Upper lobe of right lung (tissue), 1 donor: ENCODE measurements around the gene ORC3. TPM values are rescaled to one million over a fixed set of nuclear protein-coding genes. Genes with fewer than 3 reads are reported as not detected.

Source experiments
- ATAC-seq: fragments of 200-7000 bp; cut with Tn5 transposase; one replicate; pipeline ENCODE4 v1.9.1; 2020; ENCODE audit warnings: mild to moderate bottlenecking, moderate library complexity
- DNase-seq: peaks from one replicate; pipeline ENCODE4 v3.0.0-alpha.2; 2020
- H3K27ac ChIP-seq: fragments of 200-600 bp; one replicate; pipeline ENCODE4 v1.8.0; 2022
- H3K27me3 ChIP-seq: fragments of 200-600 bp; one replicate; pipeline ENCODE4 v1.8.0; 2022; ENCODE audit warnings: mild to moderate bottlenecking
- H3K36me3 ChIP-seq: fragments of 200-600 bp; one replicate; pipeline ENCODE4 v1.8.0; 2022
- H3K4me1 ChIP-seq: fragments of 200-600 bp; one replicate; pipeline ENCODE4 v1.8.0; 2022
- H3K4me3 ChIP-seq: fragments of 200-600 bp; one replicate; pipeline ENCODE4 v1.8.0; 2022; ENCODE audit warnings: mild to moderate bottlenecking
- H3K9me3 ChIP-seq: fragments of 200-600 bp; one replicate; pipeline ENCODE4 v1.8.0; 2022
- CTCF ChIP-seq: fragments of 200-600 bp; IDR thresholded peaks from one replicate; pipeline ENCODE4 v1.8.0; 2022; ENCODE audit warnings: antibody characterized with exemption
- intact Hi-C: fragments of 100-400 bp; cut with DNase I; formaldehyde crosslinking; loops from one replicate; pipeline ENCODE4 v1.11.0; 2022
- total RNA-seq: library from RNA; stranded (reverse); fragmentation: NEBNext Ultra II Directional; extraction: Animal tissue kit (Norgen Biotek cat#: 25700); gene quantifications from one replicate; pipeline ENCODE4 v1.2.1, GENCODE V29; 2021
- donor health status: DM: no; HTN: yes; CAD: no; lungs with severe emphysema.

The ORC3 gene
- total RNA-seq, 1 donor from 2014 or later, result 16.2 TPM

GRCh38 chr6:87623248-87623647 lies 33.3 kb downstream of the ORC3 start:
- peaks cover 35% of the 10 kb centered on the region for H3K36me3 ChIP-seq
- H3K27ac ChIP-seq, result no peak overlapping the region
- DNase-seq, result no peak
- no peaks in the 10 kb centered on the region for H3K27me3 ChIP-seq
- intact Hi-C loops, result no loop called here
- H3K4me3 ChIP-seq, result no peak overlapping the region
- H3K4me1 ChIP-seq, result no peaks in the 10 kb centered on the region
- no peak for TF ChIP-seq CTCF
- no peak for ATAC-seq
- H3K9me3 ChIP-seq, result no peaks in the 10 kb centered on the region

- intact Hi-C loops, result no loop called here
- peaks cover 12% of the 10 kb centered on the region for H3K36me3 ChIP-seq
- H3K9me3 ChIP-seq, result no peaks in the 10 kb centered on the region
- no peaks in the 10 kb centered on the region for H3K27me3 ChIP-seq
- no peak overlapping the region for H3K4me3 ChIP-seq
- H3K27ac ChIP-seq, result no peak overlapping the region
- TF ChIP-seq CTCF, result no peak
- no peak for DNase-seq
- peaks cover 14% of the 10 kb centered on the region for H3K4me1 ChIP-seq
- no peak for ATAC-seq
Observed at GRCh38 chr6:87628424-87628823, 38.5 kb downstream of the ORC3 start.

- Histone ChIP-seq H3K4me1 (peaks cover 14% of the 10 kb centered on the region), H3K4me3 (no peak overlapping the region)
Observed at GRCh38 chr6:87628881-87629280, 38.9 kb downstream of the ORC3 start.

GRCh38 chr6:87630746-87631145 lies 40.8 kb downstream of the ORC3 start:
- no peak for TF ChIP-seq CTCF
- Histone ChIP-seq H3K9me3 (no peaks in the 10 kb centered on the region), H3K36me3 (peaks cover 16% of the 10 kb centered on the region), H3K27me3 (no peaks in the 10 kb centered on the region), H3K4me3 (no peak overlapping the region), H3K27ac (no peak overlapping the region), H3K4me1 (peaks cover 14% of the 10 kb centered on the region)
- no peak for DNase-seq
- intact Hi-C loops, result no loop called here
- no peak for ATAC-seq

More at GRCh38 chr6:87628881-87629280, 38.9 kb downstream of the ORC3 start:
- no peak for TF ChIP-seq CTCF
- DNase-seq (no peak), ATAC-seq (no peak)
- no peaks in the 10 kb centered on the region for H3K27me3 ChIP-seq
- no peaks in the 10 kb centered on the region for H3K9me3 ChIP-seq
- intact Hi-C loops, result no loop called here
- H3K27ac ChIP-seq, result no peak overlapping the region
- peaks cover 12% of the 10 kb centered on the region for H3K36me3 ChIP-seq

GRCh38 chr6:87633851-87634250 lies 43.9 kb downstream of the ORC3 start:
- Histone ChIP-seq H3K4me1 (peaks cover 11% of the 10 kb centered on the region), H3K4me3 (no peak overlapping the region), H3K27ac (no peak overlapping the region), H3K27me3 (no peaks in the 10 kb centered on the region), H3K9me3 (no peaks in the 10 kb centered on the region), H3K36me3 (peaks cover 19% of the 10 kb centered on the region)
- ATAC-seq (no peak), DNase-seq (no peak)
- intact Hi-C loops, result no loop called here
- TF ChIP-seq CTCF, result no peak

- Histone ChIP-seq H3K9me3 (no peaks in the 10 kb centered on the region), H3K27me3 (no peaks in the 10 kb centered on the region), H3K36me3 (peaks cover 20% of the 10 kb centered on the region), H3K27ac (no peak overlapping the region), H3K4me1 (no peaks in the 10 kb centered on the region), H3K4me3 (no peak overlapping the region)
- TF ChIP-seq CTCF, result no peak
- no peak for ATAC-seq
- no peak for DNase-seq
- intact Hi-C loops, result no loop called here
Observed at GRCh38 chr6:87636315-87636714, 46.4 kb downstream of the ORC3 start.
